ENCODE measurements around the gene HMG20A. TPM values are rescaled to one million over a fixed set of nuclear protein-coding genes. Genes with fewer than 3 reads are reported as not detected.

Gene HMG20A
- total and polyA plus RNA-seq, 9 of the 15 experiments (the other 6 are each of a cell fraction or from before 2014, with no cell fraction given) = 25.0 to 68.1 (median 38.9) TPM

- no peak for DNase-seq (ENCODE audit: extremely low read depth in 1 of 4, low spot score in 3 of 4)
- Histone ChIP-seq H3K27me3 (ENCODE audit: control insufficient read depth in 2 of 2, insufficient read depth in 2 of 2, low read length in 2 of 2) (no peaks in the 10 kb centered on the region; a peak in 1 of 5 replicates), H3K4me2 (ENCODE audit: insufficient read depth, low read length) (no peak overlapping the region), H3K9ac (ENCODE audit: insufficient read depth in 1 of 2, low read depth in 2 of 2, low read length in 2 of 2) (no peak overlapping the region), H3K79me2 (ENCODE audit: control insufficient read depth, insufficient read depth, low read length) (no peaks in the 10 kb centered on the region), H3K36me3 (ENCODE audit: control insufficient read depth, insufficient read depth, low read length) (no peaks in the 10 kb centered on the region), H3K4me3 (no peak overlapping the region), H3K4me1 (replicated peaks in 1 of 2; ENCODE audit: control insufficient read depth in 2 of 2, insufficient read depth in 2 of 2, low read length in 2 of 2) (peaks cover 4 to 11% of the 10 kb centered on the region in 2 experiments), H3K27ac (ENCODE audit: extremely low read depth, low read depth, low read length) (no peak overlapping the region), H3K9me1 (ENCODE audit: control insufficient read depth, insufficient read depth, low read length) (no peaks in the 10 kb centered on the region), H2AFZ (ENCODE audit: low read depth, low read length) (no peak overlapping the region), H4K20me1 (replicated peaks; ENCODE audit: control insufficient read depth, insufficient read depth, low read length) (no peaks in the 10 kb centered on the region), H3K9me3 (replicated peaks; ENCODE audit: control insufficient read depth, insufficient read depth, low read depth, low read length) (no peaks in the 10 kb centered on the region)
- no peak for ATAC-seq
- FAIRE-seq = no peak
- WGBS (ENCODE audit: insufficient coverage, low coverage, missing lambda C conversion rate) = 35% methylated on average over 5 of the region's 6 CpGs
- intact Hi-C loops (cut with micrococcal nuclease) (loop anchor here (5.0 to 10.0 kb wide), 3 partner anchors 76 to 473 kb away; partner anchors contain the start of genes HMG20A and PEAK1), in situ Hi-C loops (cut with MboI) (loop anchor here (5.0 kb wide), 1 partner anchor 381 kb away; no protein-coding TSS in a partner anchor)
- ChIA-PET POLR2A (interaction anchor here (0.6 kb wide), 1 partner anchor 9 kb away, joined by 3 read pairs; no protein-coding TSS in a partner anchor), CTCF (ENCODE audit: low intra/inter-chr PET ratio) (interaction anchor here (3.0 kb wide), 1 partner anchor 390 kb away, joined by 14 read pairs; no protein-coding TSS in a partner anchor)
- BruUV-seq (replicated peaks) = no TSS peak
- TF ChIP-seq SMAD1 (IDR thresholded peaks at IDR 0.05; ENCODE audit: low read depth, low read length, partially characterized antibody) (no peak), CREBBP (IDR thresholded peaks at IDR 0.05; ENCODE audit: low read depth, low read length) (no peak), CTCF (IDR thresholded peaks at IDR 0.05 in 2 of 3, conservative IDR thresholded peaks at IDR 0.05 in 1 of 3; ENCODE audit: insufficient read depth in 2 of 3, low read depth in 1 of 3, low read length in 3 of 3) (no peak), CBX3 (IDR thresholded peaks at IDR 0.05; ENCODE audit: borderline replicate concordance in 1 of 2, low read length in 2 of 2) (no peak), IRF1 (CRISPR knock-in tag; IDR thresholded peaks at IDR 0.05; ENCODE audit: borderline replicate concordance) (no peak), TAL1 (IDR thresholded peaks at IDR 0.05) (no peak), DIDO1 (tag; IDR thresholded peaks at IDR 0.05; ENCODE audit: low read depth) (no peak), ATF3 (IDR thresholded peaks at IDR 0.05) (no peak), ATF3 (CRISPR knock-in tag; conservative IDR thresholded peaks at IDR 0.05) (no peak), GATAD2B (IDR thresholded peaks at IDR 0.05; ENCODE audit: borderline replicate concordance) (no peak), UBTF (IDR thresholded peaks at IDR 0.05; ENCODE audit: borderline replicate concordance in 1 of 2, low read depth in 2 of 2, low read length in 2 of 2) (no peak), ZBTB2 (IDR thresholded peaks at IDR 0.05) (no peak), RBM39 (optimal IDR thresholded peaks at IDR 0.05; ENCODE audit: low read depth, low read length) (no peak)
These were observed 77.3 kb downstream of the HMG20A start for GRCh38 chr15:77497942-77498361.
